Bronchial epithelial cell (primary cell): Measurements from ENCODE around the gene ATG4B. TPM values are rescaled to one million over a fixed set of nuclear protein-coding genes. Genes with fewer than 3 reads are reported as not detected.
A peak's percentile ranks its signal among the peaks of the same experiment; 100 is the strongest.

Source experiments
- DNase-seq: peaks from one replicate; pipeline ENCODE4 v3.0.0-alpha.2; 2010; ENCODE audit warnings: low read depth
- FAIRE-seq: peaks from 2 replicates; lab custom pipeline; 2011; peaks lifted over from hg19 to GRCh38; lab: Jason Lieb, UNC
- H3K27me3 ChIP-seq: 2 replicates; pipeline ENCODE4 v1.5.1; 2011; ENCODE audit warnings: low read length; ENCODE audit not compliant: control insufficient read depth, insufficient read depth
- H3K36me3 ChIP-seq: 2 replicates; pipeline ENCODE4 v1.5.1; 2011; ENCODE audit warnings: low read length; ENCODE audit not compliant: control insufficient read depth, insufficient read depth
- H3K4me3 ChIP-seq: 2 replicates; pipeline ENCODE4 v1.5.1; 2011; ENCODE audit warnings: mild to moderate bottlenecking, low read depth, low read length, control low read depth
- CTCF ChIP-seq: IDR thresholded peaks from 2 replicates; pipeline ENCODE4 v1.5.1; 2011; ENCODE audit warnings: mild to moderate bottlenecking, moderate library complexity, low read length, control low read depth, inconsistent platforms; ENCODE audit not compliant: insufficient read depth, severe bottlenecking
- total RNA-seq: library from RNA; depleted of rRNA; stranded (reverse); fragments of >200 nt; gene quantifications from 2 replicates; pipeline ENCODE4 v1.2.1, GENCODE V29; 2014

Gene ATG4B
- total RNA-seq, 1 donor from 2014 or later: 51.3 TPM

- peaks cover 13% of the 10 kb centered on the region for H3K36me3 ChIP-seq
- H3K27me3 ChIP-seq: no peaks in the 10 kb centered on the region
- FAIRE-seq (no peak), DNase-seq (no peak)
- no peak overlapping the region for H3K4me3 ChIP-seq
- TF ChIP-seq CTCF: no peak
Measured at GRCh38 chr2:241597561-241597960, 39.9 kb upstream of the ATG4B start.

DNA sequence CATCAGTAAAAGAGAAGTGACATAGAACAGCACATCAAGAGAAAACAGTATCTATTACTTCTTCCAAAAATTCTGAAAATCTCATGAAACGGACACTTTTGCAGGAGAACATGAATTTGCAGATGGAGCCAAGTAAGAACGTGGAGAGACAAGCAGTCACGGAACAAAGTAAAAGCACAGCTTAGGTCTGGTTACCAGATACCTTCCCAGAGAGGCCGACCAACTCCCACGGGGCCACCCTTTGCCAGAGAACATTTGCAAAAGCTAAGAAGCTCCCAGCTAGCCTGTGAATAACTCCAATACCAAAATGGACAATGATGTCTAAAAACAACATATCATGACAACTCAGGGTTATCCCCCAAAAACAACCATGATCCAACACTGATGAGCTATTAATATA, 39.4 kb upstream of the ATG4B start:
- Histone ChIP-seq H3K36me3 (peaks cover 16% of the 10 kb centered on the region), H3K27me3 (no peaks in the 10 kb centered on the region), H3K4me3 (no peak overlapping the region)
- DNase-seq (no peak), FAIRE-seq (no peak)
- TF ChIP-seq CTCF: no peak

DNA sequence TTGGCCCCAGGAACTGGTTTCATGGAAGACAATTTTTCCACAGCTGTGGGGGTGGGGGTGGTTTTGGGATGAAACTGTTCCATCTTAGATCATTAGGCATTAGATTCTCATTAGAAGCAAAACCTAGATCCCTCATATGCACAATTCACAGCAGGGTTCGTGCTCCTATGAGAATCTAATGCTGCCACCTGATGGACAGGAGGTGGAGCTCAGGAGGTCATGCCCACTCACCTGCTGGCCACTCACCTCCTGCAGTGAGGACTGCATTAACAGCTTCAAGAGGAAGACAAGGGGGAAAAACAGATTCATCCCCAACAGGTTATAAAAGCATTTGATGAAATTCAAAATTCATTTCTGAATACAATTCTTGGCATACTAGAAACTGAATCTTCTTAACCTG, 39.0 kb upstream of the ATG4B start:
- FAIRE-seq (no peak), DNase-seq (peak; percentile 30)
- H3K27me3 ChIP-seq: no peaks in the 10 kb centered on the region
- H3K36me3 ChIP-seq: peaks cover 16% of the 10 kb centered on the region
- H3K4me3 ChIP-seq: no peak overlapping the region
- peak; percentile 34 for TF ChIP-seq CTCF

- FAIRE-seq (no peak), DNase-seq (no peak)
- Histone ChIP-seq H3K4me3 (no peak overlapping the region), H3K27me3 (no peaks in the 10 kb centered on the region), H3K36me3 (peaks cover 15% of the 10 kb centered on the region)
- TF ChIP-seq CTCF: no peak
Measured at GRCh38 chr2:241599615-241600014, 37.9 kb upstream of the ATG4B start.

GRCh38 chr2:241601841-241602240, 35.7 kb upstream of the ATG4B start:
- H3K4me3 ChIP-seq: no peak overlapping the region
- peaks cover 22% of the 10 kb centered on the region for H3K36me3 ChIP-seq
- TF ChIP-seq CTCF: no peak
- no peak for DNase-seq
- H3K27me3 ChIP-seq: no peaks in the 10 kb centered on the region
- no peak for FAIRE-seq

GRCh38 chr2:241602720-241603119, 34.8 kb upstream of the ATG4B start:
- no peaks in the 10 kb centered on the region for H3K27me3 ChIP-seq
- no peak for TF ChIP-seq CTCF
- DNase-seq (no peak), FAIRE-seq (no peak)
- H3K4me3 ChIP-seq: no peak overlapping the region
- H3K36me3 ChIP-seq: peaks cover 25% of the 10 kb centered on the region
